Measurements from ENCODE around the gene DNMBP.

The DNMBP gene

DNA sequence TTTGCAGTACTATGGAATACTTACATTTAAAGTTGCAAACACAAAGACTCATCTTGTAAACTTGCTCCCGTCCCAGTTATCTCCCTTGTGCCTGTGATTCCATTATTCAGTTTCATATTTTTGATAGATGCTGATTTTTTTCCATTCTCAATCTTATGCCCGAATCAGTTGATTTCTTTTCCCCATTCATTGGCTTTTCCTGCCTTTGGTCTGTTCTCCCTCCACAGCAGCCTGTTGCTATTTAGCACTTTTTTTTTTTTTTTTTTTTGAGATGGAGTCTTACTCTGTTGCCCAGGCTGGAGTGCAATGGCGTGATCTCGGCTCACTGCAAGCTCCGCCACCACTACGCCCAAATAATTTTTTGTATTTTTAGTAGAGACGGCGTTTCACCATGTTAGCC, 149.3 kb downstream of the DNMBP start:
- TF ChIP-seq, protein P1, sequence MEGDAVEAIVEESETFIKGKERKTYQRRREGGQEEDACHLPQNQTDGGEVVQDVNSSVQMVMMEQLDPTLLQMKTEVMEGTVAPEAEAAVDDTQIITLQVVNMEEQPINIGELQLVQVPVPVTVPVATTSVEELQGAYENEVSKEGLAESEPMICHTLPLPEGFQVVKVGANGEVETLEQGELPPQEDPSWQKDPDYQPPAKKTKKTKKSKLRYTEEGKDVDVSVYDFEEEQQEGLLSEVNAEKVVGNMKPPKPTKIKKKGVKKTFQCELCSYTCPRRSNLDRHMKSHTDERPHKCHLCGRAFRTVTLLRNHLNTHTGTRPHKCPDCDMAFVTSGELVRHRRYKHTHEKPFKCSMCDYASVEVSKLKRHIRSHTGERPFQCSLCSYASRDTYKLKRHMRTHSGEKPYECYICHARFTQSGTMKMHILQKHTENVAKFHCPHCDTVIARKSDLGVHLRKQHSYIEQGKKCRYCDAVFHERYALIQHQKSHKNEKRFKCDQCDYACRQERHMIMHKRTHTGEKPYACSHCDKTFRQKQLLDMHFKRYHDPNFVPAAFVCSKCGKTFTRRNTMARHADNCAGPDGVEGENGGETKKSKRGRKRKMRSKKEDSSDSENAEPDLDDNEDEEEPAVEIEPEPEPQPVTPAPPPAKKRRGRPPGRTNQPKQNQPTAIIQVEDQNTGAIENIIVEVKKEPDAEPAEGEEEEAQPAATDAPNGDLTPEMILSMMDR (IDR thresholded peaks at IDR 0.05; ENCODE audit: low read depth, low read length): no peak
- H3K4me3 ChIP-seq (ENCODE audit: low read depth, low read length): no peak overlapping the region

- TF ChIP-seq, protein P1 (IDR thresholded peaks at IDR 0.05; ENCODE audit: low read depth, low read length): peak; percentile 17; the same call in 1 of the 2 replicates
- H3K4me3 ChIP-seq (ENCODE audit: low read depth, low read length): no peak overlapping the region
These were observed 150.2 kb downstream of the DNMBP start for GRCh38 chr10:99859585-99859984.

GRCh38 chr10:99858849-99859248, 150.9 kb downstream of the DNMBP start:
- no peak overlapping the region for H3K4me3 ChIP-seq (ENCODE audit: low read depth, low read length)
- TF ChIP-seq, protein P1 (IDR thresholded peaks at IDR 0.05; ENCODE audit: low read depth, low read length): no peak

DNA sequence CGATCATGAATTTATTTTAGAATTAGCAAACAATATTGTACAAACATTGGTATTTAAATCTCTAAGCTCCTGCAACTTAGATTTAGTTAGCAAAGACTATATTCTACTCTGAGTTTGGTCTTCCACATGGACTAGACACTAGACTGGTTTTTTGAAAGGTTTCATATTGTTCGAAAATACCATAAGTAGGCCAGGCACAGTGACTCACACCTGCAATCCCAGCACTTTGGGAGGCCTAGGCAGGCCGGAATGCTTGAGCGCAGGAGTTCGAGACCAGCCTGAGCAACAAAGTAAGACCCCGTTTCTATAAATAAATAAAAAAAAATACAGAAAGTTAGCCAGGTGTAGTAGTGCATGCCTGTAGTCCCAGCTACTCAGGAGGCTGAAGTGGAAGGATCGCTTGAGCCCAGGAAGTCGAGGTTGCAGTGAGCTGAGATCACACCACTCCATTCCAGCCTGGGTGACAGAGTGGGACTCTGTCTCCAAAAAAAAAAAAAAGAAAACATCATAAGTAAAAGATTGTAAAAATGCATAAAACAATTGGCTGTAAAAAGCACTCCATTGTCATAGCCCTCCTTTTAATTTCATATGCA, 154.2 kb downstream of the DNMBP start:
- TF ChIP-seq, protein P1 (IDR thresholded peaks at IDR 0.05; ENCODE audit: low read depth, low read length): no peak
- no peak overlapping the region for H3K4me3 ChIP-seq (ENCODE audit: low read depth, low read length)

DNA sequence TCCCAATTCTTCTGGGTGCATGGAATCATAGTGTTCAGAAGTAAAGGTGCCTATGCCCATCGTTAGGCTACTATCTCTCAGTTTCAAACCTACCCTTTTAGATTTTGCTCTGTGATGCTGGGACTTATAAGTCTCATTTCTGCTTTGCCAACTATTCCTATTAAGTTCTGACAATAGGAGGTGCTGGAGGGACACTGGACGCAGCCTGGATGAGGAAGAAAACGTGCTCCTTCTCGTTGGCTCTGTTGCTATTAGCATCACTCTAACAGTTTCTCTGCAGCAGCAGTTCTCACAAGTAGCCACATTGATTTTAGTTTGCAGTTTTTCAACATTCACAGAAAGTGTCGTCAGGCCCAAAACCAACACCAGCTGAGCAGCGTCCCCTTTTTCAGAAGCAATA, 154.9 kb downstream of the DNMBP start:
- TF ChIP-seq, protein P1 (IDR thresholded peaks at IDR 0.05; ENCODE audit: low read depth, low read length): peak; percentile 70; the same call in 1 of the 2 replicates
- no peak overlapping the region for H3K4me3 ChIP-seq (ENCODE audit: low read depth, low read length)

DNA sequence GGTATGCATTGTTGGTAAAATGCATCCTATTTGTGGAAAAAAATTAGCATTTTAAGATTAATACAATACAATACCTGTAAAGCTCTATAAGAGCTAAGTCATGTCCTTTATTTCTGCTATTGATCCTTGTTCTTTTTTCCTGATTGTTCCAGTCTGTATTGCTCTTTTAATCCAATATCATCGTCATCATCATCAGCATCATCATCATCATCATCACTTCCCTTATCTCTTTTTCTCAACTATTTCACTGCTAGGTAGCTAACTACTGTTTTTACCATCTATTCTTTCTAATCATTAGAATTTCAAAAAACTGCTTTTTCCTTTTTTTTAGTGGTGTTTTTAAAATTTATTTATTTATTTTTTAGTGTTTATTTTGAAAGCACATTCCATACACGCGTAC, 156.1 kb downstream of the DNMBP start:
- peak overlapping the region; percentile 23; the same call in 1 of the 2 replicates for H3K4me3 ChIP-seq (ENCODE audit: low read depth, low read length)
- TF ChIP-seq, protein P1 (IDR thresholded peaks at IDR 0.05; ENCODE audit: low read depth, low read length): no peak

DNA sequence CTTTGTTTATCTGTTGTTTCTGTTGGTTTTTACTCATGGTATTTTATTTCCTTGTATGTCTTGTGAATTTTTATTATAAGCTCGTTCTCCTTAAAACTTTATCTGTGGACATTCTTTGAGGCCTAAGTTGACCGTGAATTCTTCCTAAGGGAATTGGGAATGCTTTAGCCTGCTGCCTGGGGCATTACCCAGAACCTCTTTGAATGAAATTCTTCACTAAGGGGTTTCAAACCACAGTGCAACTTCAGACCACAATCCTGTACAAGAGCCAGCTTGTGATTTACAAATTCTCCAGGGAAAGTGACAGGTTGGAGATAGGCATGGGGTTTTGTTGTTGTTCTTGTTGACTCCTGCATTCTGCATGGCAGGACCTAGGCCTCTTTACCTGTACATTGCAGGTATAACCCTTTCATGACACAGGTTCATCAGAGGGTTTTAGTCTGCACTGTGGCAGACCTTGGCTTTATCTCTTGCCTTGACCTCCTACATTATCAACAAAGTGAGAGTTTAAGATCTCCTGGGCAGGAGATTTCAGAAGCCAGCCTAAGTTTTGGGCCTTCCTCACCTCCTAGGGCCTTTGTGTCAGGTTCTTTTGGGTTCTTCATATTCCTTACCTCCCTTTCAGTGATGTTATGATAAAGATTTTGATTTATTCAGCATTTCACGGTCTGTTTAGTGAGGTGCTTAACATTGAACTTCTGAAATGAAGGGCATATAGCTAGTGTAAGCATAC, 157.1 kb downstream of the DNMBP start:
- H3K4me3 ChIP-seq (ENCODE audit: low read depth, low read length): no peak overlapping the region
- TF ChIP-seq, protein P1 (IDR thresholded peaks at IDR 0.05; ENCODE audit: low read depth, low read length): no peak
